Measurements from ENCODE around the gene TARS2. TPM values are rescaled to one million over a fixed set of nuclear protein-coding genes. Genes with fewer than 3 reads are reported as not detected.

The TARS2 gene
- total RNA-seq, 2 donors from 2014 or later: 48.7 to 56.4 TPM

Other genes with a start within 250 kb of the TARS2 start
- gene CA14, start 229.6 kb upstream of the TARS2 start, total RNA-seq: not detected
- 100 to 1,000 TPM; 103 to 116 TPM for gene APH1A, start 218.4 kb upstream of the TARS2 start, total RNA-seq
- 1 to 10 TPM in 1 of 2 donors, under 1 TPM in 1; 0.72 to 2.2 TPM for gene C1orf54, start 214.6 kb upstream of the TARS2 start, total RNA-seq
- gene CIART, start 204.9 kb upstream of the TARS2 start, total RNA-seq: 1 to 10 TPM; 4.6 to 9.1 TPM
- gene MRPS21, start 193.6 kb upstream of the TARS2 start, total RNA-seq: 10 to 100 TPM; 70.7 to 94.2 TPM
- 10 to 100 TPM; 79.0 to 92.0 TPM for gene PRPF3, start 165.9 kb upstream of the TARS2 start, total RNA-seq
- gene RPRD2, start 123.3 kb upstream of the TARS2 start, total RNA-seq: 10 to 100 TPM; 23.1 to 26.0 TPM
- gene ECM1, start 20.7 kb downstream of the TARS2 start, total RNA-seq: 1 to 10 TPM; 1.3 to 1.6 TPM
- under 1 TPM; 0.66 to 0.89 TPM for gene FALEC, start 28.3 kb downstream of the TARS2 start, total RNA-seq
- 1 to 10 TPM in 1 of 2 donors, under 1 TPM in 1; 0.96 to 2.9 TPM for gene ADAMTSL4, start 62.0 kb downstream of the TARS2 start, total RNA-seq
- gene MCL1, start 92.2 kb downstream of the TARS2 start, total RNA-seq: 100 to 1,000 TPM; 277 to 307 TPM
- 100 to 1,000 TPM; 133 to 183 TPM for gene ENSA, start 142.2 kb downstream of the TARS2 start, total RNA-seq
- gene GOLPH3L, start 209.7 kb downstream of the TARS2 start, total RNA-seq: 10 to 100 TPM; 15.8 to 20.9 TPM
- under 1 TPM in 1 of 2 donors, not detected in 1; 0.32 TPM for gene HORMAD1, start 233.5 kb downstream of the TARS2 start, total RNA-seq